HepG2 (cell line): Measurements from ENCODE around the gene CCNYL1. TPM values are rescaled to one million over a fixed set of nuclear protein-coding genes. Genes with fewer than 3 reads are reported as not detected.

Experiments used
- ATAC-seq: fragments of 200-7000 bp; cut with Tn5 transposase; 3 replicates; pipeline ENCODE4 v1.9.1; 2020; ENCODE audit warnings: mild to moderate bottlenecking, moderate library complexity
- BruUV-seq: library from RNA; stranded (reverse); fragments of 400-500 nt; replicated peaks from 2 replicates; lab custom pipeline; 2021; lab: Mats Ljungman, UMichigan
- CTCF ChIA-PET: fragments of 300-600 bp; formaldehyde crosslinking; extraction: SDS; loops from one replicate; lab custom pipeline; 2021; ENCODE audit warnings: low total read pairs, inconsistent platforms, low intra/inter-chr PET ratio; lab: Yijun Ruan, JAX
- POLR2A ChIA-PET: fragments of 350-600 bp; sonication (Branson Sonifier 250); formaldehyde crosslinking; loops from one replicate; lab custom pipeline; 2020; ENCODE audit warnings: antibody characterized with exemption, inconsistent platforms; lab: Yijun Ruan, JAX
- DNase-seq: peaks from one replicate; pipeline ENCODE4 v3.0.0-alpha.2; 2015; ENCODE audit warnings: low spot score
- FAIRE-seq: peaks from 3 replicates; lab custom pipeline; 2011; peaks lifted over from hg19 to GRCh38; lab: Jason Lieb, UNC
- H2AFZ ChIP-seq: one replicate; pipeline ENCODE4 v1.6.1; 2011; ENCODE audit warnings: low read length, inconsistent platforms
- H3K27ac ChIP-seq: fragments of 300-600 bp; 3 replicates; pipeline ENCODE4 v1.8.0; 2011; ENCODE audit warnings: mixed run types, mild to moderate bottlenecking, mixed read lengths, low read length, inconsistent platforms; ENCODE audit not compliant: insufficient read depth; ENCODE audit errors: extremely low read length
- H3K27me3 ChIP-seq, 2 experiments: fragments of 200-600 bp in 1 of 2; 2 replicates in 1 of 2; 3 replicates in 1 of 2; pipeline versions ENCODE4 v1.6.0 to v1.8.0; 2011; ENCODE audit warnings: low read length in 2 of 2, mild to moderate bottlenecking in 2 of 2, moderate library complexity in 2 of 2, inconsistent platforms in 1 of 2; ENCODE audit not compliant: insufficient read depth in 2 of 2, control insufficient read depth in 1 of 2
- H3K36me3 ChIP-seq, 2 experiments: fragments of 200-600 bp in 1 of 2; replicated peaks in 1 of 2; 2 replicates in 1 of 2; 3 replicates in 1 of 2; pipeline versions ENCODE4 v1.5.1 to v1.8.0; 2011; ENCODE audit warnings: low read length in 2 of 2, inconsistent platforms in 1 of 2; ENCODE audit not compliant: insufficient read depth in 2 of 2, control insufficient read depth in 1 of 2
- H3K4me1 ChIP-seq: 2 replicates; pipeline ENCODE4 v1.5.1; 2012; ENCODE audit warnings: low read length, inconsistent platforms; ENCODE audit not compliant: insufficient read depth
- H3K4me2 ChIP-seq: 2 replicates; pipeline ENCODE4 v1.6.0; 2011; ENCODE audit warnings: low read depth, low read length, inconsistent platforms
- H3K4me3 ChIP-seq, 3 experiments: fragments of 200-600 bp in 1 of 3; sonication (generic), shearing (Covaris generic) in 1 of 3; replicated peaks in 1 of 3; 2 replicates each; pipeline ENCODE4 v1.5.1; 2011 to 2016; ENCODE audit warnings: low read length in 3 of 3, inconsistent platforms in 2 of 3, low read depth in 2 of 3, mild to moderate bottlenecking in 2 of 3, control low read depth in 1 of 3, mixed read lengths in 1 of 3; ENCODE audit not compliant: insufficient read depth in 1 of 3
- H3K79me2 ChIP-seq: one replicate; pipeline ENCODE4 v1.6.1; 2011; ENCODE audit warnings: low read length, inconsistent platforms; ENCODE audit not compliant: insufficient read depth
- H3K9ac ChIP-seq: 2 replicates; pipeline ENCODE4 v1.6.0; 2011; ENCODE audit warnings: mild to moderate bottlenecking, low read depth, low read length, inconsistent platforms; ENCODE audit not compliant: insufficient read depth
- H3K9me3 ChIP-seq: 2 replicates; pipeline ENCODE4 v1.5.1; 2012; ENCODE audit warnings: mild to moderate bottlenecking, low read length
- H4K20me1 ChIP-seq: 2 replicates; pipeline ENCODE4 v1.6.0; 2011; ENCODE audit warnings: inconsistent platforms, mild to moderate bottlenecking, low read length, moderate library complexity; ENCODE audit not compliant: insufficient read depth
- NFIB ChIP-seq: sonication (generic); formaldehyde crosslinking; IDR thresholded peaks from 2 replicates; pipeline ENCODE4 v1.9.0; 2021; ENCODE audit warnings: missing genetic modification reagents, mild to moderate bottlenecking, borderline replicate concordance
- RBM39 ChIP-seq: fragments of 200-400 bp; formaldehyde crosslinking; IDR thresholded peaks from one replicate; pipeline ENCODE4 v1.6.1; 2018; ENCODE audit warnings: antibody characterized with exemption, mild to moderate bottlenecking, low read depth, low read length; ENCODE audit not compliant: poor library complexity, severe bottlenecking
- SAP130 ChIP-seq: IDR thresholded peaks from 2 replicates; pipeline ENCODE4 v1.6.1; 2016; ENCODE audit warnings: low read depth
- SYNCRIP ChIP-seq: fragments of 200-400 bp; formaldehyde crosslinking; IDR thresholded peaks from 2 replicates; pipeline ENCODE4 v1.6.1; 2018; ENCODE audit warnings: mild to moderate bottlenecking, low read depth, low read length; ENCODE audit not compliant: insufficient read depth
- TCF7 ChIP-seq: sonication (generic); IDR thresholded peaks from 2 replicates; pipeline ENCODE4 v1.6.1; 2016; ENCODE audit warnings: antibody characterized with exemption, low read depth
- ZNF205 ChIP-seq: IDR thresholded peaks from 2 replicates; pipeline ENCODE4 v1.6.1; 2018; ENCODE audit warnings: missing biosample characterization, missing genetic modification reagents
- ZNF44 ChIP-seq: sonication (generic); formaldehyde crosslinking; IDR thresholded peaks from 2 replicates; pipeline ENCODE4 v1.5.1; 2020; ENCODE audit warnings: mild to moderate bottlenecking, missing genetic modification reagents
- WGBS: methylation state at CpG from one replicate; pipeline ENCODE4 v1.1.6; 2017; ENCODE audit warnings: low lambda C conversion rate; 5-methylcytosine and 5-hydroxymethylcytosine counted together
- in situ Hi-C: cut with HindIII; loops from 2 replicates; pipeline ENCODE4 v1.10.0; 2017; ENCODE audit warnings: low pct_unique_long_range_greater_than_20kb; ENCODE audit not compliant: extremely low pct_ligation_motif_present
- intact Hi-C: fragments of 100-400 bp; cut with micrococcal nuclease; formaldehyde crosslinking; loops from one replicate; pipeline ENCODE4 v1.10.0; 2022; ENCODE audit not compliant: unreplicated experiment
- polyA plus RNA-seq, 8 experiments: library from polyadenylated mRNA; depleted of rRNA in 3 of 8; stranded (reverse) in 7 of 8; unstranded in 1 of 8; fragments of >200 nt; fragmentation: Illumina TruSeq in 4 of 8; extraction: Trizol in 4 of 8; gene quantifications; 2 replicates each; pipeline versions ENCODE4 v1.2.1 to v1.2.3, GENCODE V29; 2011 to 2016; ENCODE audit warnings: low read depth in 4 of 8, missing spikeins in 1 of 8, mixed read lengths in 1 of 8; ENCODE audit not compliant: insufficient read depth in 1 of 8
- total RNA-seq, 5 experiments: library from RNA; depleted of rRNA; stranded (reverse); fragments of >200 nt; fragmentation: Illumina TruSeq; extraction: Trizol; gene quantifications; 2 replicates each; pipeline ENCODE4 v1.2.3, GENCODE V29; 2016; ENCODE audit warnings: low read depth in 1 of 5
- TF ChIP-seq, protein P1 (sequence below): sonication (generic); formaldehyde crosslinking; IDR thresholded peaks from 2 replicates; pipeline ENCODE4 v1.4.0; 2020; ENCODE audit warnings: missing genetic modification reagents, borderline replicate concordance
- TF ChIP-seq, protein P2 (sequence below): sonication (generic); formaldehyde crosslinking; IDR thresholded peaks from 2 replicates; pipeline ENCODE4 v1.4.0; 2020; ENCODE audit warnings: missing genetic modification reagents
- TF ChIP-seq, protein P3 (sequence below): IDR thresholded peaks from 2 replicates; pipeline ENCODE4 v1.6.1; 2016; ENCODE audit warnings: low read depth, control low read depth
- TF ChIP-seq, protein P4 (sequence below): sonication (generic); formaldehyde crosslinking; IDR thresholded peaks from 2 replicates; pipeline ENCODE4 v1.9.0; 2021; ENCODE audit warnings: missing genetic modification reagents, mild to moderate bottlenecking, borderline replicate concordance

CCNYL1 gene
- total and polyA plus RNA-seq, 2 of the 13 experiments (the other 11 are each of a cell fraction or from before 2014, with no cell fraction given), result 12.5 to 16.2 TPM

DNA sequence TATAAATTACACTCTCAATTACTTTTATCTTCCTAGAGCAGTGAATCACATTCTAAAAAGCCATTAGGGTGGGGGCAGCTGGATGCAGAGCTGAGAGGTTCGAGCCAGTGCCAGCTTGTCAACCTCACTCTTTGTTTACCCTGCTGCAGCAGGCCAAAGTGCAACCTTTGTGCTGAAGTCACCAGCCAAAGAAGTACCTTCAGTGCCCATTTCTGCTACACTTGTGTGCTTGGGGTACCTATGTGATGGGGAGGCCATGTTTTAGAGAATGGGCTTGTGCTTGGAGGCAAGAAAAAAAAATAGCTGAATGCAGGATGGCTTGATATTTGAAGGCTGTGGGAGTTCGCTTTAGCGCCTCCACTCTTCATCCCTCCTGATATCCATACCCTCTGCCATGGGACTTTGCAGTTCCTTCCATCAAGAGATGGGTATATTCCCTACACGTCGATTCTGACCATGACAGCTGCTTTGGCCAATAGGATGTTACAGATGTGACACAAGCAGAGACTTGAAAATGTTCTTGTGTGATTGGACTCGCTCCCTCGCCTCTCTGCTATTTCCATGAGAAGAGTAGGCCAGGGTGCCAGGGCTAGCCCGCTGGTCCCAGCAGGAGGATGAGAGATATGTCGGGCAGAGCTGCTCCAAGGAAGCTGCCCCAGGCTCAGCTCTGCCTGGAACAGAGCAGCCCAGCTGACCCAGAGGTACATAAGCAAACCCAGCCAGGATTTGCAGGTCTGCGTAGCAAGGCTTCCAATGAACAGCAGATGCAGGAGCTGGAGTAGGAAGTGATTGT is 71.0 kb downstream of the CCNYL1 start:
- BruUV-seq, result no TSS peak
- peak; percentile 76 for FAIRE-seq
- Histone ChIP-seq H3K79me2 (no peaks in the 10 kb centered on the region), H3K9ac (0 out of 2 replicates have a peak overlapping the region, but pooled peaks have one; percentile 30), H4K20me1 (no peaks in the 10 kb centered on the region), H3K4me1 (peaks cover 96% of the 10 kb centered on the region), H3K36me3 (no peaks in the 10 kb centered on the region), H3K27me3 (no peaks in the 10 kb centered on the region), H3K4me3 (no peak overlapping the region), H2AFZ (no peak overlapping the region), H3K27ac (peak overlapping the region; percentile 1), H3K9me3 (no peaks in the 10 kb centered on the region), H3K4me2 (peak overlapping the region; percentile 43)
- peak; percentile 92 for DNase-seq
- POLR2A ChIA-PET, result interaction anchor here (0.9 to 5.9 kb wide), 14 partner anchors 8 to 64 kb away, joined by 3 to 75 read pairs (median 9); partner anchors contain the start of gene FZD5
- in situ Hi-C loops (no loop called here), intact Hi-C loops (no loop called here)
- peak; percentile 96 for ATAC-seq
- CTCF ChIA-PET, result no interaction called here
- WGBS, result 64% methylated on average over 10 of the region's 10 CpGs
- TF ChIP-seq, protein P1, sequence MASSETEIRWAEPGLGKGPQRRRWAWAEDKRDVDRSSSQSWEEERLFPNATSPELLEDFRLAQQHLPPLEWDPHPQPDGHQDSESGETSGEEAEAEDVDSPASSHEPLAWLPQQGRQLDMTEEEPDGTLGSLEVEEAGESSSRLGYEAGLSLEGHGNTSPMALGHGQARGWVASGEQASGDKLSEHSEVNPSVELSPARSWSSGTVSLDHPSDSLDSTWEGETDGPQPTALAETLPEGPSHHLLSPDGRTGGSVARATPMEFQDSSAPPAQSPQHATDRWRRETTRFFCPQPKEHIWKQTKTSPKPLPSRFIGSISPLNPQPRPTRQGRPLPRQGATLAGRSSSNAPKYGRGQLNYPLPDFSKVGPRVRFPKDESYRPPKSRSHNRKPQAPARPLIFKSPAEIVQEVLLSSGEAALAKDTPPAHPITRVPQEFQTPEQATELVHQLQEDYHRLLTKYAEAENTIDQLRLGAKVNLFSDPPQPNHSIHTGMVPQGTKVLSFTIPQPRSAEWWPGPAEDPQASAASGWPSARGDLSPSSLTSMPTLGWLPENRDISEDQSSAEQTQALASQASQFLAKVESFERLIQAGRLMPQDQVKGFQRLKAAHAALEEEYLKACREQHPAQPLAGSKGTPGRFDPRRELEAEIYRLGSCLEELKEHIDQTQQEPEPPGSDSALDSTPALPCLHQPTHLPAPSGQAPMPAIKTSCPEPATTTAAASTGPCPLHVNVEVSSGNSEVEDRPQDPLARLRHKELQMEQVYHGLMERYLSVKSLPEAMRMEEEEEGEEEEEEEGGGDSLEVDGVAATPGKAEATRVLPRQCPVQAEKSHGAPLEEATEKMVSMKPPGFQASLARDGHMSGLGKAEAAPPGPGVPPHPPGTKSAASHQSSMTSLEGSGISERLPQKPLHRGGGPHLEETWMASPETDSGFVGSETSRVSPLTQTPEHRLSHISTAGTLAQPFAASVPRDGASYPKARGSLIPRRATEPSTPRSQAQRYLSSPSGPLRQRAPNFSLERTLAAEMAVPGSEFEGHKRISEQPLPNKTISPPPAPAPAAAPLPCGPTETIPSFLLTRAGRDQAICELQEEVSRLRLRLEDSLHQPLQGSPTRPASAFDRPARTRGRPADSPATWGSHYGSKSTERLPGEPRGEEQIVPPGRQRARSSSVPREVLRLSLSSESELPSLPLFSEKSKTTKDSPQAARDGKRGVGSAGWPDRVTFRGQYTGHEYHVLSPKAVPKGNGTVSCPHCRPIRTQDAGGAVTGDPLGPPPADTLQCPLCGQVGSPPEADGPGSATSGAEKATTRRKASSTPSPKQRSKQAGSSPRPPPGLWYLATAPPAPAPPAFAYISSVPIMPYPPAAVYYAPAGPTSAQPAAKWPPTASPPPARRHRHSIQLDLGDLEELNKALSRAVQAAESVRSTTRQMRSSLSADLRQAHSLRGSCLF (CRISPR knock-in tag), result no peak
- TF ChIP-seq, protein P2, sequence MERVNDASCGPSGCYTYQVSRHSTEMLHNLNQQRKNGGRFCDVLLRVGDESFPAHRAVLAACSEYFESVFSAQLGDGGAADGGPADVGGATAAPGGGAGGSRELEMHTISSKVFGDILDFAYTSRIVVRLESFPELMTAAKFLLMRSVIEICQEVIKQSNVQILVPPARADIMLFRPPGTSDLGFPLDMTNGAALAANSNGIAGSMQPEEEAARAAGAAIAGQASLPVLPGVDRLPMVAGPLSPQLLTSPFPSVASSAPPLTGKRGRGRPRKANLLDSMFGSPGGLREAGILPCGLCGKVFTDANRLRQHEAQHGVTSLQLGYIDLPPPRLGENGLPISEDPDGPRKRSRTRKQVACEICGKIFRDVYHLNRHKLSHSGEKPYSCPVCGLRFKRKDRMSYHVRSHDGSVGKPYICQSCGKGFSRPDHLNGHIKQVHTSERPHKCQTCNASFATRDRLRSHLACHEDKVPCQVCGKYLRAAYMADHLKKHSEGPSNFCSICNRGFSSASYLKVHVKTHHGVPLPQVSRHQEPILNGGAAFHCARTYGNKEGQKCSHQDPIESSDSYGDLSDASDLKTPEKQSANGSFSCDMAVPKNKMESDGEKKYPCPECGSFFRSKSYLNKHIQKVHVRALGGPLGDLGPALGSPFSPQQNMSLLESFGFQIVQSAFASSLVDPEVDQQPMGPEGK, result peak; percentile 77
- TF ChIP-seq SAP130 (CRISPR knock-in tag) (peak; percentile 81), TCF7 (no peak), NFIB (no peak), RBM39 (no peak), ZNF44 (CRISPR knock-in tag) (no peak), SYNCRIP (no peak), ZNF205 (CRISPR knock-in tag) (no peak)
- TF ChIP-seq, protein P3, sequence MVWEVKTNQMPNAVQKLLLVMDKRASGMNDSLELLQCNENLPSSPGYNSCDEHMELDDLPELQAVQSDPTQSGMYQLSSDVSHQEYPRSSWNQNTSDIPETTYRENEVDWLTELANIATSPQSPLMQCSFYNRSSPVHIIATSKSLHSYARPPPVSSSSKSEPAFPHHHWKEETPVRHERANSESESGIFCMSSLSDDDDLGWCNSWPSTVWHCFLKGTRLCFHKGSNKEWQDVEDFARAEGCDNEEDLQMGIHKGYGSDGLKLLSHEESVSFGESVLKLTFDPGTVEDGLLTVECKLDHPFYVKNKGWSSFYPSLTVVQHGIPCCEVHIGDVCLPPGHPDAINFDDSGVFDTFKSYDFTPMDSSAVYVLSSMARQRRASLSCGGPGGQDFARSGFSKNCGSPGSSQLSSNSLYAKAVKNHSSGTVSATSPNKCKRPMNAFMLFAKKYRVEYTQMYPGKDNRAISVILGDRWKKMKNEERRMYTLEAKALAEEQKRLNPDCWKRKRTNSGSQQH (CRISPR knock-in tag), result peak; percentile 81; the same call in 1 of the 2 replicates
- TF ChIP-seq, protein P4, sequence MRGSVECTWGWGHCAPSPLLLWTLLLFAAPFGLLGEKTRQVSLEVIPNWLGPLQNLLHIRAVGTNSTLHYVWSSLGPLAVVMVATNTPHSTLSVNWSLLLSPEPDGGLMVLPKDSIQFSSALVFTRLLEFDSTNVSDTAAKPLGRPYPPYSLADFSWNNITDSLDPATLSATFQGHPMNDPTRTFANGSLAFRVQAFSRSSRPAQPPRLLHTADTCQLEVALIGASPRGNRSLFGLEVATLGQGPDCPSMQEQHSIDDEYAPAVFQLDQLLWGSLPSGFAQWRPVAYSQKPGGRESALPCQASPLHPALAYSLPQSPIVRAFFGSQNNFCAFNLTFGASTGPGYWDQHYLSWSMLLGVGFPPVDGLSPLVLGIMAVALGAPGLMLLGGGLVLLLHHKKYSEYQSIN (CRISPR knock-in tag), result no peak
